ENCODE data around the gene BTNL3.
"Not testable (repeated sequence)": the region's sequence is repeated elsewhere in the genome, so short reads cannot be mapped to it uniquely, and the experiment has no call there.

BTNL3 gene

DNA sequence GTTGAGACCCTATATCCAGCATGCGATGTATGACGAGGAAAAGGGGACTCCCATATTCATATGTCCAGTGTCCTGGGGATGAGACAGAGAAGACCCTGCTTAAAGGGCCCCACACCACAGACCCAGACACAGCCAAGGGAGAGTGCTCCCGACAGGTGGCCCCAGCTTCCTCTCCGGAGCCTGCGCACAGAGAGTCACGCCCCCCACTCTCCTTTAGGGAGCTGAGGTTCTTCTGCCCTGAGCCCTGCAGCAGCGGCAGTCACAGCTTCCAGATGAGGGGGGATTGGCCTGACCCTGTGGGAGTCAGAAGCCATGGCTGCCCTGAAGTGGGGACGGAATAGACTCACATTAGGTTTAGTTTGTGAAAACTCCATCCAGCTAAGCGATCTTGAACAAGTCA, 17.1 kb downstream of the BTNL3 start:
- H2AFZ ChIP-seq (ENCODE audit: low read depth, low read length), result no peak overlapping the region
- no peak for TF ChIP-seq EZH2phosphoT487 (IDR thresholded peaks at IDR 0.05; ENCODE audit: low read depth)
- TF ChIP-seq, protein P1, sequence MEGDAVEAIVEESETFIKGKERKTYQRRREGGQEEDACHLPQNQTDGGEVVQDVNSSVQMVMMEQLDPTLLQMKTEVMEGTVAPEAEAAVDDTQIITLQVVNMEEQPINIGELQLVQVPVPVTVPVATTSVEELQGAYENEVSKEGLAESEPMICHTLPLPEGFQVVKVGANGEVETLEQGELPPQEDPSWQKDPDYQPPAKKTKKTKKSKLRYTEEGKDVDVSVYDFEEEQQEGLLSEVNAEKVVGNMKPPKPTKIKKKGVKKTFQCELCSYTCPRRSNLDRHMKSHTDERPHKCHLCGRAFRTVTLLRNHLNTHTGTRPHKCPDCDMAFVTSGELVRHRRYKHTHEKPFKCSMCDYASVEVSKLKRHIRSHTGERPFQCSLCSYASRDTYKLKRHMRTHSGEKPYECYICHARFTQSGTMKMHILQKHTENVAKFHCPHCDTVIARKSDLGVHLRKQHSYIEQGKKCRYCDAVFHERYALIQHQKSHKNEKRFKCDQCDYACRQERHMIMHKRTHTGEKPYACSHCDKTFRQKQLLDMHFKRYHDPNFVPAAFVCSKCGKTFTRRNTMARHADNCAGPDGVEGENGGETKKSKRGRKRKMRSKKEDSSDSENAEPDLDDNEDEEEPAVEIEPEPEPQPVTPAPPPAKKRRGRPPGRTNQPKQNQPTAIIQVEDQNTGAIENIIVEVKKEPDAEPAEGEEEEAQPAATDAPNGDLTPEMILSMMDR (IDR thresholded peaks at IDR 0.05; ENCODE audit: low read depth, low read length), result no peak

DNA sequence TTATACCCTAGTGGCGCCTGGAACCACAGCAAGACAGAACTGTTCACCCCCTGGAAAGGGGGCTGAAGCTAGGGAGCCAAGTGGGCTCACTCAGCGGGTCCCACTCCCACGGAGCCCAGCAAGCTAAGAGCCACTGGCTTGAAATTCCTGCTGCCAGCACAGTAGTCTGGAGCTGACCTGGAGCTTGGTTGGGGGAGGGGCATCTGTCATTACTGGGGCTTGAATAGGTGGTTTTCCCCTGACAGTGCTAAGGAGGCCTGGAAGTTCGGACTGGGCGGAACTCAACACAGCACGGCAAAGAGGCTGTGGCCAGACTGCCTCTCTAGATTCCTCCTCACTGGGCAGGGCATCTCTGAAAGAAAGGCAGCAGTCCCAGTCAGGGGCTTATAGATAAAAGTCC, 19.5 kb downstream of the BTNL3 start:
- H3K4me1 ChIP-seq (ENCODE audit: low read length), result no peaks in the 10 kb centered on the region
- H3K79me2 ChIP-seq (ENCODE audit: low read length), result no peaks in the 10 kb centered on the region
- no peak for TF ChIP-seq EZH2phosphoT487 (IDR thresholded peaks at IDR 0.05; ENCODE audit: low read depth)
- TF ChIP-seq, protein P1 (IDR thresholded peaks at IDR 0.05; ENCODE audit: low read depth, low read length), result no peak
- H4K20me1 ChIP-seq (ENCODE audit: insufficient read depth, low read length), result no peaks in the 10 kb centered on the region
- H3K4me2 ChIP-seq (ENCODE audit: low read length), result no peak overlapping the region
- H3K36me3 ChIP-seq (replicated peaks; ENCODE audit: low read depth, low read length), result no peaks in the 10 kb centered on the region
- no peak overlapping the region for H3K27ac ChIP-seq (ENCODE audit: low read length)
- no peak overlapping the region for H3K9ac ChIP-seq (ENCODE audit: low read length)
- H3K9me3 ChIP-seq (ENCODE audit: insufficient read depth, low read length), result no peaks in the 10 kb centered on the region
- no peak overlapping the region for H3K4me3 ChIP-seq (ENCODE audit: low read length)
- H3K27me3 ChIP-seq (ENCODE audit: low read depth, low read length), result peaks cover 3% of the 10 kb centered on the region; the same call in 1 of the 2 replicates
- no peak overlapping the region for H2AFZ ChIP-seq (ENCODE audit: low read depth, low read length)

More for the DNA sequence above, 17.1 kb downstream of the BTNL3 start:
- H3K27me3 ChIP-seq (ENCODE audit: low read depth, low read length), result peaks cover 3% of the 10 kb centered on the region; the same call in 1 of the 2 replicates
- H3K36me3 ChIP-seq (replicated peaks; ENCODE audit: low read depth, low read length), result no peaks in the 10 kb centered on the region
- no peaks in the 10 kb centered on the region for H3K4me1 ChIP-seq (ENCODE audit: low read length)
- H3K9me3 ChIP-seq (ENCODE audit: insufficient read depth, low read length), result no peaks in the 10 kb centered on the region
- no peaks in the 10 kb centered on the region for H4K20me1 ChIP-seq (ENCODE audit: insufficient read depth, low read length)
- no peaks in the 10 kb centered on the region for H3K79me2 ChIP-seq (ENCODE audit: low read length)
- H3K4me2 ChIP-seq (ENCODE audit: low read length), result no peak overlapping the region
- no peak overlapping the region for H3K27ac ChIP-seq (ENCODE audit: low read length)
- H3K4me3 ChIP-seq (ENCODE audit: low read length), result no peak overlapping the region
- no peak overlapping the region for H3K9ac ChIP-seq (ENCODE audit: low read length)

DNA sequence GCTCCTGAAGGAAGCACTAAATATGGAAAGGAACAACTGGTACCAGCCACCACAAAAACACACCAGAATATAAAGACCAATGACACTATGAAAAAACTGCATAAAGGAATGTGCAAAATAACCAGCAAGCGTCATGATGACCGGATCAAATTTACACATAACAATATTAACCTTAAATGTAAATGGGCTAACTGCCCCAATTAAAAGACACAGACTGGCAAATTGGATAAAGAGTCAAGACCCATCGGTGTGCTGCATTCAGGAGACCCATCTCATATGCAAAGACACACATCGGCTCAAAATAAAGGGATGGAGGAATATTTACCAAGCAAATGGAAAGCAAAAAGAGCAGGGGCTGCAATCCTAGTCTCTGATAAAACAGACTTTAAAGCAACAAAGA, 21.4 kb downstream of the BTNL3 start:
- not testable (repeated sequence) for H3K9me3 ChIP-seq (ENCODE audit: insufficient read depth, low read length); H3K27ac ChIP-seq (ENCODE audit: low read length); H3K4me3 ChIP-seq (ENCODE audit: low read length)

DNA sequence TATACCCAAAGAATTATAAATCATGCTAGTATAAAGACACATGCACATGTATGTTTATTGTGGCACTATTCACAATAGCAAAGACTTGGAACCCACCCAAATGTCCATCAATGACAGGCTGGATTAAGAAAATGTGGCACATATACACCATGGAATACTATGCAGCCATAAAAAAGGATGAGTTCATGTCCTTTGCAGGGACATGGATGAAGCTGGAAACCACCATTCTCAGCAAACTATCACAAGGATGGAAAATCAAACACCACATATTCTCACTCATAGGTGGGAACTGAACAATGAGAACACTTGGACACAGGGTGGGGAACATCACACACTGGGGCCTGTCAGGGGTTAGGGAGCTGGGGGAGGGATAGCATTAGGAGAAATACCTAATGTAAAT, 26.0 kb downstream of the BTNL3 start:
- H4K20me1 ChIP-seq (ENCODE audit: insufficient read depth, low read length); H3K36me3 ChIP-seq (replicated peaks; ENCODE audit: low read depth, low read length); H3K4me1 ChIP-seq (ENCODE audit: low read length); H3K4me2 ChIP-seq (ENCODE audit: low read length); H3K9ac ChIP-seq (ENCODE audit: low read length); H3K9me3 ChIP-seq (ENCODE audit: insufficient read depth, low read length); H3K27me3 ChIP-seq (ENCODE audit: low read depth, low read length); H3K79me2 ChIP-seq (ENCODE audit: low read length); H3K27ac ChIP-seq (ENCODE audit: low read length); H2AFZ ChIP-seq (ENCODE audit: low read depth, low read length); H3K4me3 ChIP-seq (ENCODE audit: low read length): not testable (repeated sequence)

More for the DNA sequence above, 21.4 kb downstream of the BTNL3 start:
- not testable (repeated sequence) for H2AFZ ChIP-seq (ENCODE audit: low read depth, low read length); H3K4me1 ChIP-seq (ENCODE audit: low read length); H3K27me3 ChIP-seq (ENCODE audit: low read depth, low read length); H4K20me1 ChIP-seq (ENCODE audit: insufficient read depth, low read length); H3K36me3 ChIP-seq (replicated peaks; ENCODE audit: low read depth, low read length); H3K9ac ChIP-seq (ENCODE audit: low read length); H3K79me2 ChIP-seq (ENCODE audit: low read length); H3K4me2 ChIP-seq (ENCODE audit: low read length)

DNA sequence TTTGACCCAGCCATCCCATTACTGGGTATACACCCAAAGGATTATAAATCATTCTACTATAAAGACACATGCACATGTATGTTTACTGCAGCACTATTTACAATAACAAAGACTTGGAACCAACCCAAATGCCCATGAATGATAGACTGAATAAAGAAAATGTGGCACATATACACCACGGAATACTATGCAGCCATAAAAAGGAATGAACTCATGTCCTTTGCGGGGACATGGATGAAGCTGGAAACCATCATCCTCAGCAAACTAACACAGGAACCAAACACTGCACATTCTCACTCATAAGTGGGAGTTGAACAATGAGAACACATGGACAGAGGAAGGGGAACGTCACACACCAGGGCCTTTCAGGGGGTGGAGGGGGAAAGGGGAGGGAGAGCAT, 28.8 kb downstream of the BTNL3 start:
- not testable (repeated sequence) for H3K4me3 ChIP-seq (ENCODE audit: low read length); H3K36me3 ChIP-seq (replicated peaks; ENCODE audit: low read depth, low read length); H3K4me1 ChIP-seq (ENCODE audit: low read length); H3K79me2 ChIP-seq (ENCODE audit: low read length); H3K9ac ChIP-seq (ENCODE audit: low read length); H3K27ac ChIP-seq (ENCODE audit: low read length); H3K9me3 ChIP-seq (ENCODE audit: insufficient read depth, low read length); H3K4me2 ChIP-seq (ENCODE audit: low read length); H4K20me1 ChIP-seq (ENCODE audit: insufficient read depth, low read length); H3K27me3 ChIP-seq (ENCODE audit: low read depth, low read length); H2AFZ ChIP-seq (ENCODE audit: low read depth, low read length)
